Fibroblast of skin of left biceps (primary cell): ENCODE data around the gene TAS2R19.
"Not testable (repeated sequence)": the region's sequence is repeated elsewhere in the genome, so short reads cannot be mapped to it uniquely, and the experiment has no call there.

ENCODE experiments used
- DNase-seq, 2 experiments: peaks; one replicate each; pipeline ENCODE4 v3.0.0-alpha.2; 2013; ENCODE audit warnings: low read depth in 2 of 2

Gene TAS2R19, protein sequence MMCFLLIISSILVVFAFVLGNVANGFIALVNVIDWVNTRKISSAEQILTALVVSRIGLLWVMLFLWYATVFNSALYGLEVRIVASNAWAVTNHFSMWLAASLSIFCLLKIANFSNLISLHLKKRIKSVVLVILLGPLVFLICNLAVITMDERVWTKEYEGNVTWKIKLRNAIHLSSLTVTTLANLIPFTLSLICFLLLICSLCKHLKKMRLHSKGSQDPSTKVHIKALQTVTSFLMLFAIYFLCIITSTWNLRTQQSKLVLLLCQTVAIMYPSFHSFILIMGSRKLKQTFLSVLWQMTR

DNA sequence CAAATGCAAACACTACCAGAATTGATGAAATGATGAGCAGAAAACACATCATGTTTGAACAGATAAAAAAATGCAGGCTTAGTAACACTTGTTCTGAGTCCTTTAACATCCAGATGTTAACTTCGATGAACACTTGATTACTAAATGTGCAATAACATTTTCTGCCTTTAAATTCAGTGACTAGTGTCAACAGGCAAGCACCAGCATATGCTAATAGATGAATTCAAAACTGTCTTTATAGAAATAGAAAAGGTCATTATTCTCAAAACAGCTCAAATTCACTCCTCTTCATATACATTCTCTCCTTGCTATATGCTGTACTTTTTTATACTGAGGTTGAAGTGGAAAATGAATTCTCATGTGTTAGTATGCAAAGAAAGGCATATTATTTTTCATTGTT is at the start of gene TAS2R19:
Gene TAS2R19 (minus strand): TSS at position 101 of the 400 bp plus-strand sequence. CDS start 49 bp downstream, at position 52.
- no peak for DNase-seq

DNA sequence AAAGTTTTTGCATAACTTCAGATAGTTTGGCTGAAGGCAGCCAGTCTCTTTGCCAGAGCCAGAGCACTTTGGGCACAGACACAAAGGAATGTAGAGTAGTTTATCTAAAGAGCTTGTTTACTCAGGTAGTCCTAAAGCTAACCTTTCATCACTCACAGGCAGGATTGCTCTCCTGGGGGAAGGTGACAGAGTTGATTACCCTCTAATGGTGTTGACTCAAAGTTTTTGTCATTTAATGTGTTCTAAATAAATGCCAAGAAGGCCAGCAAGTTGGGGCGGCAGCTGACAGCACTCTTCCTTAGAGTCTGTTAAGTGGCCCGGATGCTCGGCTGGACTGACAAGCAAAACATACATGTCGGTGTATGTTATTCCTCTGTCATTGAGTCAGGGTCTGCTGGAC is 49.0 kb upstream of the TAS2R19 start:
- no peak for DNase-seq

DNA sequence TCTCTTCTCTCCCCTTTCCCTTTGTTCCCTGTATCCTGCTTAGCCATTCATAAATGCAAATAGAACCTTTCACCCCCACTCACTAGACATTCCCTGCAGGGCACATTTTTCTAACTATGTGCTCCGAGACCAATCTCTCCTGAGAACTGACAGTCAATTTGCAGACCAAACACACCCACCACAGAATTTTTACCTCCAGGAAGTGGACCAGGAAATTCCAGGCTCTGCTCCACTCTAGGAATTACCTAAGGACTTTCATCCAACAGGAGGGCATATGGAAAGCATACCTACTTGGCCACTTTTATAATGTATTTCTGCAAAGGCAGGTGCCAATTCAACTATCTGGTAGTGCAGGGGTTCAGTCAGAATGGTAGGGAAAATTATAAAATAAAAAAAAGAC is 48.6 kb upstream of the TAS2R19 start:
- no peak for DNase-seq

- DNase-seq, result no peak
These were observed 47.5 kb upstream of the TAS2R19 start for GRCh38 chr12:11069854-11070365.

DNA sequence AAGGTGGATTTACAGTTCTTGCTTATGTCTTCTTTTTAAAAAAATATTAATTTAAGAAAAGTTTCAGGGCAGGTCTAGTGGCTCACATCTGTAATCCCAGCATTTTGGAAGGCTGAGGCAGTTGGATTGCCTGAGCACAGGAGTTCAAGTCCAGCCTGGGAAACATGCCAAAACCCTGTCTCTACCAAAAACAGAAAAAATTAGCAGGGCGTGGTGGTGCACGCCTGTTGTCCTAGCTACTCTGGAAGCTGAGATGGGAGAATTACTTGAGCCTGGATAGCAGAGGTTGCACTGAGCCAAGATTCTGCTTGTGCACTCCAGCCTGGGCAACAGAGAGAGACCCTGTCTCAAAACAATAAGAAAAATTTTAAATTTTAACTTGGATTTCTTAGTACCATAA is 45.1 kb upstream of the TAS2R19 start:
- DNase-seq, result peak in 1 of 2 experiments; percentile 1

DNA sequence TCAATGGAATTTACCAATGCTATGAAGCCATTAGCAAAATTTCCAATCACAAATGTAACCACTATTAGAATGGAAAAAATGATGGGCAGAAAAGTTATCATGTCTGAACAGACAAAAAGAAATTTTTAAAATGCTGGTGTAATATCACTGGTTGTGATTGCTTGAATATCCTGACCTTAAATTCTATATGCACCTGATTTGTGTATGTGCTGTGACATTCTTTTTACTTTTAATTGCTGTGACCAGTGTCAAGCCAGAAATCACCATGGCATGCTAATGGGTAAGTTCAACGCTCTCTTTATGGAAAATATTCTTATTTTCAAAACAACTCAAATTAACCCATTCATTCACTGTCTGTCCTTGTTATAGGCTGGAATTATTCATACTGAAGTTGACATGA is 39.8 kb upstream of the TAS2R19 start, which contains the start of gene TAS2R46:
Gene TAS2R46 (minus strand): TSS at position 101 of the 400 bp plus-strand sequence. CDS start 0 bp downstream, at position 101.
- not testable (repeated sequence) for DNase-seq

GRCh38 chr12:11059784-11060183 is 37.4 kb upstream of the TAS2R19 start:
- no peak for DNase-seq

GRCh38 chr12:11059041-11059440 is 36.6 kb upstream of the TAS2R19 start:
- no peak for DNase-seq

DNA sequence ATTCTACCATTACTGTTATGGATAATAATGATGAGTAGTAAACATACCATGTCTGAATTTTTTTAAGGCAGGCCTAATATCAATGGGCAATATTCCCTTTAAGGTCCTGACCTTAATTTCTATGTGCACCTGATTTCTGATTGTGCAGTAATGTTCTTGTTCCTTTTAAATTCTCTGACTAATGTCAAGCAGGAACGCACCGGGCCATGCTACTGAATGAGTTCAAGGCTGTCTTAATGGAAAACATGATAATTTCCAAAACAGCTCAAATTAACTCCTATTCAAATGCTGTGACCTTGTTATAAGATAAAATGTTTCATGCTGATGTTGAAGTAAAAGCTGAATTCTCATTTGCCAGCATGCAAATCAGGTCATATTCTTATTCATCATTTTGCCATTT is 32.9 kb upstream of the TAS2R19 start:
- no peak for DNase-seq

- not testable (repeated sequence) for DNase-seq
These were observed 27.5 kb upstream of the TAS2R19 start for GRCh38 chr12:11049806-11050531.

GRCh38 chr12:11041366-11041765 is 18.9 kb upstream of the TAS2R19 start:
- DNase-seq, result not testable (repeated sequence)

DNA sequence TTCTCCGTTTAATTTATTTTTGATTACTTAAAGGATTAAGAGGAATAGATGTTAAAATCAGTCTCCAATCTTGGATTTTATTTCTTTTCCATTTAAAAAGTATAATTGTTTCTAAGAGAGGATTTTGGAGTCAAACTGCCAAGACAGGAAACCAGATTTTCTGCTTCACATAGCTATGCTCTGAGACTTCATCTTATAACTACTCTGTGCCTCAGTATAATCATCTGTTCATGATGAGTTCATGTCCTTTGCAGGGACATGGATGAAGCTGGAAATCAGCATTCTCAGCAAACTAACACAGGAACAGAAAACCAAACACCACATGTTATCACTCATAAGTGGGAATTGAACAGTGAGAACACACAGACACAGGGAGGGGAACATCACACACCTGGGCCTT is 17.7 kb upstream of the TAS2R19 start:
- DNase-seq, result peak in 1 of 2 experiments; percentile 1

GRCh38 chr12:11039171-11039570 is 16.8 kb upstream of the TAS2R19 start:
- no peak for DNase-seq

DNA sequence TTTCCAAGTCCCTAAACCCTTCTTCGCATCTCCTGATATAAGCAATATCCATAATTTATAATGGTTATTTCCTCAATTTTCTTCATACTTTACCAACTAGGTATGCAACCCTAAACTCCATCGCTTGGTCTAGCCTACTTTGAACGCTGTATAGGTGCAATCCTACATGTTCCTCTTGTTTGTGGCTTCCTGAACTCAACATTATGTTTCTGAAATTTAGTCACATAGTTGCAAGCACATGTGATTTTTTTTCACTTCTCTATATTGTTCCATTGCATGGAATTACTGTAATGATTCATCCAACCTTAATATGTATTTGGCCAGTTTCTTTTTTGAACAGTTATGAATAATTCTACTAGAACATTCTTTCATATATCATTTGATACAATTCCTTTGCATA is 11.5 kb upstream of the TAS2R19 start:
- not testable (repeated sequence) for DNase-seq

GRCh38 chr12:11031307-11031706 is 8.9 kb upstream of the TAS2R19 start, which contains the start of gene TAS2R31:
TSS of gene TAS2R31 (minus strand) at chr12:11031407. CDS start at chr12:11031335, 72 bp downstream.
- no peak for DNase-seq

DNA sequence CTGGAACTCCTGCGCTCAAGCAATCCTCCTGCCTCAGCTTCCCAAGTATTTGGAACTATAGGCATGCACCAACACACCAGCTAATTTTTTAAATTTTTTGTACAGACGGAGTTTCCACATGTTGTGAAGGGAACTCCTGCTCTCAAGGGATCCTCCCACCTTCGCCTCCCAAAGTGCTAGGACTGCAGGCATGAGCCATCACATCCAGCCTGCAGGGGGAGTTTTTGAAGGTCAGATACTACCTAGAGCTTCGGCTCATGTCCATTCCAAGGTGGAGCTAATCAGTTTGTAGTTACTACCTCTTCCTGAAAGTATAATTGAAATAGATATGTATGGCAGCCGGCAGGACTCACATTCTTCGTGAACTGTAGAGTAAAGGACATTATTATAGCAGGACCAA is 3.7 kb upstream of the TAS2R19 start:
- no peak for DNase-seq

GRCh38 chr12:11023387-11023786 is 967 bp upstream of the TAS2R19 start:
- DNase-seq, result no peak

DNA sequence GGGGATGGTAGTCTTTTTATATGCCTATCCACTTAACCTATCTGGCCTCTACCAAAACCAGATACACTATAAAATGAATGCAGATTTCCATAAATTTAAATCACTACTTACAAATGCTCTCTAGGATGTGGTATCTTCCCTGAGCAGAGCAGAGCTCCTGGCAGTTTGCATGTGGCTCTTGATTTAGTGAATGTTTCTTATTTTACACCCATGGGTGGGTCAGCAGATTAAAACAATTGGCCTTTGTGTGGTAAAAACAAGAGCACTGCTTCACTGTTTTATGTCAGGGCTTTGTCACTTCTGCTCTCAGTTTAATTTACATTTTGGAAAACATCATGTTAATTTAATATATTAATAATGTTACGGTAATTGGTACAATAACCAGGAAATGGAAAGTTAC is 5.5 kb downstream of the TAS2R19 start:
- no peak for DNase-seq

DNA sequence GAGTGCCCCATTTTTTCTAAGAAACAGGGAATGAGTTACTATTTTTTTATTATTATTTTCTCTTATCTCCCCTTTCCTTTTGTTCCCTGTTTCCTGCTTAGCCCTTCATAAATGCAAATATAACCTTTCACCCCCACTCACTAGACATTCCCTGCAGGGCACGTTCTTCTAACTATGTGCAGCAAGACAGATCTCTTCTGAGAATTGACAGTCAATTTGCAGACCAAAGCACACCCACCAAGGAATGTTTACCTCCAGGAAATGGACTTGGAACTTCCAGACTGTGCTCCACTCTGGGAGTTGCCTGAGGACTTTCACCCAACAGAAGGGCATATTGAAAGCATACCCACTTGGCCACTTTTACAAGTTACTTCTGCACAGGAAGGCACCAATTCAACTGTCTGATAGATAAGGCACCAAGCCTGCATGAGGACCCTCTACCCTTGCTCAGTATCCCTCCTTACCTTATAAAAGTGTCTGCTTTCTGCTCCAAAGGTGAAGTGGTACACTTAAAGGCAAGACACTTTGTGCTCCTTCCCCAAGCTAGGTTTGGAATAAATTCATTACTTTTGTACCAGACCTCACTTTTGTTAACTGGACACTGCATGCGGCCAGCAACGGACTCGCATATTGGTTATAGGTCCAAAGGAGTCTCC is 6.5 kb downstream of the TAS2R19 start:
- DNase-seq, result no peak

DNA sequence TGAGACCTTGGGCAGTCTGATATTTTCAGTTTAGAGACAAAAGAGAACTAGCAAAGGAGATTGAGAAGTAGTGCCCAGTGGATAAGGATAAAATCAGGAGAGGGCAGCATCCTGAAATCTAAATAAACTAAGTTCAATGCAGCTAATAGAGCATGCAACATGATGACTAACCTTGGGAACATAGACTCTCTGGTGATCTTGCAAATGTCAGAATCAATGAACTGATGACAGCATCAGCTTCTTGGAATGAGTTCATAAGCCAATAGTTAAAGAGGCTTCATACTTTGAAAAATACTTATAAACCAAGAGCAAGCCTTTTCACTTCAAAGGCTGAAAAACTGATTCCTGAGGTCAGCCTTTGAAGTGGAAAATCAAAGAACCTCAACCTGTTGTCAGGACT is 8.2 kb downstream of the TAS2R19 start:
- peak in 1 of 2 experiments; percentile 1 for DNase-seq

GRCh38 chr12:11007608-11008007 is 14.8 kb downstream of the TAS2R19 start:
- DNase-seq, result no peak

DNA sequence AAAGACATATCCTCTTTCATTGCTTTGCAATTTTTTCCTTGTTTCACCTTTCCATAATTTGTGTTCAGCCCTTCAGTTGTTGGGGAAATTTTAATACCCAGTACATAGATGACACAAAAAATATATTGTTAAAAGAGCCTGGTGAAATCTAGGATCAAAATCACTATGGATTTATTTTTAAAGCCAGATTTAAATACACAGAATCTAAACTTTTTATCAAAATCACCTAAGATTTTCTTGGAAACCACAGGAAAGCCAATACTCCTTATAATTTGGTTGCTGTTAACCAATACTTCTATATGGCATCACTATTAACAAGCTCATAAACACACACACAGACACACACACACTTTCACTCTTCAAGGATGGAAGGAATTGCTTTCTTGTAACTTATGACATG is 24.2 kb downstream of the TAS2R19 start, which contains the start of gene TAS2R20:
Gene TAS2R20 (minus strand): TSS at position 101 of the 400 bp plus-strand sequence. CDS start 429 bp downstream, outside the sequence.
- DNase-seq, result no peak
